ENCODE results near the gene PKD1. TPM values are rescaled to one million over a fixed set of nuclear protein-coding genes. Genes with fewer than 3 reads are reported as not detected.
"Not testable (repeated sequence)": the region's sequence is repeated elsewhere in the genome, so short reads cannot be mapped to it uniquely, and the experiment has no call there.

The PKD1 gene
- total and polyA plus RNA-seq, 9 donors: 63.3 to 183 (median 153) TPM

DNA sequence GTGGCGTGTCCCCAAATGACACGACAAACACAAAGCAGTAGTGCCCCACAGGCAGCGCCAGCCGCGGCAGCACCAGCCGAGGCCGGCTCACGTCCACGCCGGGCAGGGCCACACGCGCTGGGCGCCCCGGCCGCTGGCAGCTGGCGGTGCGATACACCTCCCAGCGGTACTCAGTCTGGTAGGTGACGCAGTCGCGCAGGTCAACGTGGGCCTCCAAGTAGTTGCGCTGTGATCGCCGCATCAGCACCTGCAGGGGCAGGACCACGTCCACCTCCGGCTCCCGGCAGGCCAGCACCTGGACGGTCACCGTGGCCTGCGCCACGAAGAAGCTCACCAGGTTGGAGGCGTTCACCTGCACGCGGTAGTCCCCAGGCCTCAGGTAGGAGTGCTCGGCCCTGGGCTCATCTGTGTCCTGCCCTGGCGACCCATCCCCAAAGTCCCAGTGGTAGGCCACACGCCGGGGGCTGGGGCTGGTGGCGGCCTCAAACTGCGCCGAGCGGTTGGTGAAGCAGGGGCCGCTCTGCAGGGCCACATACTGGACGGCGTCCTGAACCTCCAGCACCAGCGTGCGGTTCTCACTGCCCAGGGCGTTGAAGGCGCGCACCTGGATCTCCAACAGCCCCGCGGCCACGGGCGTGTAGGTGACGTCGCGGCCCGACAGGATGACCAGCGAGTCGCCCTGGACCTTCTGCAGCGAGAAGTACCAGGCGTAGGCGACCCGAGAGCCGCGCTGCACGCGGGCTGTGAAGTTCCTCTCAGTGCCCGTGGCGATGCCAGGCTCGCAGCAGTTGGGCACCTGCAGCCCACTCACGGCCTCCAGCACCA, 27.0 kb downstream of the PKD1 start:
- H3K36me3 ChIP-seq (ENCODE audit: control insufficient read depth, insufficient read depth, low read length): peaks cover 32% of the 10 kb centered on the region
- 93% methylated on average over 64 of the region's 73 CpGs for WGBS (ENCODE audit: insufficient coverage)
- not testable (repeated sequence) for H3K4me3 ChIP-seq (ENCODE audit: low read length); H3K4me1 ChIP-seq (ENCODE audit: control insufficient read depth, insufficient read depth, low read length); H3K27ac ChIP-seq (ENCODE audit: low read length); H3K27me3 ChIP-seq (ENCODE audit: control insufficient read depth, insufficient read depth, low read length); DNase-seq; H3K9me3 ChIP-seq (replicated peaks; ENCODE audit: control insufficient read depth, low read depth, low read length)

- peaks cover 32% of the 10 kb centered on the region for H3K36me3 ChIP-seq (ENCODE audit: control insufficient read depth, insufficient read depth, low read length)
Observed at GRCh38 chr16:2107791-2108125, 27.9 kb downstream of the PKD1 start.

DNA sequence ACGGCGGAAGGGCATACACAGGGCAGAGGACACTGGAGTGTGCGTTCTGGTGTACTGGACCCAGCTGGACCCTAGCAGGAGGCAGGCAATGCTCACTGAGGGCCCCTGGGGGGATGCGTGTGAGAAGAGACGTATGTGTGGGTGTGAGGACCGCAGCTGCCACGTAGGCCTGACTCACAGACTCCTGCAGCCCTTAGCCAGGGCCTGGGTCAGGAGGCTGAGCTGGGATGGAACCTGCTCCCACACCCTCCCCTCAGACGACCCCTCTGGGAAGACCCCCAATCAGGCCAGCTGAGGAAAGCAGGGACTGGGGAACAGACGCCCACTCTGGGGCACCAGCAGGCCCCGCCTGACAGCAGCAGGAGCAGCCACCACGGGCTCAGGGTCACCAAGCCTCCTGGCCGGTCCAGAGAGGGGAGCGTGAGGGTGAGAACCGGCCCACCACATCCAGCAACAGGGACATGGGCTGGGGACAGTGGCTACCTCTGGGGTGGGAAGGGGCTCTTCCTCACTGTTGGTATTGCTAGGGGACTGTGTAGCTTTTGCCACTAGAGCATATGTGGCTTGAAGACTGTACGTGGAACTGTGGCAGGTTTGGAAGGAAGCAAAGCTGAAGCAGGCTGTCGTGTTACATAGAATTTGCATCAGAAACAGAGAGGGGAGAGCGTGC, 28.4 kb downstream of the PKD1 start:
- peaks cover 33% of the 10 kb centered on the region for H3K36me3 ChIP-seq (ENCODE audit: control insufficient read depth, insufficient read depth, low read length)

More at GRCh38 chr16:2107791-2108125, 27.9 kb downstream of the PKD1 start:
- H3K4me3 ChIP-seq (ENCODE audit: low read length); H3K9me3 ChIP-seq (replicated peaks; ENCODE audit: control insufficient read depth, low read depth, low read length); H3K27ac ChIP-seq (ENCODE audit: low read length); DNase-seq; H3K4me1 ChIP-seq (ENCODE audit: control insufficient read depth, insufficient read depth, low read length); H3K27me3 ChIP-seq (ENCODE audit: control insufficient read depth, insufficient read depth, low read length): not testable (repeated sequence)
- 89% methylated on average over 14 of the region's 23 CpGs for WGBS (ENCODE audit: insufficient coverage)

DNA sequence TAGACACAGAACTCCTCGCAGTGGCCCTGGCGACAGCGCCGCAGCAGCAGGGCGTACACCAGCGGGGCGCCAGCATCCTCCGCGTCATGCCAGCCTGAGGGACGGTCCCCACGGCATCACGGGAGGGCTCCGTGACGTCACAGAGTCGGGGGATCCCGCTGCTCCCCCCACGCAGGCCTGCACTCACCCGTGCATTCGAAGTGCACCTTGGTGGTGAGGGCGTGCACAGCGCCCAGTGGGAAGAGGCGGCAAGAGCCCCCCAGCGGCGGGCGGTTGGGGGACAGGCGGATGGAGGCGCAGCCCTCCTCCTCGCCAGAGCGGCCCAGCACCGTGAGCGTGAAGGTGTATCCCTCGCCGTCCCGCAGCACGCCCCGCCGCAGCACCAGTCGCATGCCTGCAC, 29.5 kb downstream of the PKD1 start:
- not testable (repeated sequence) for H3K9me3 ChIP-seq (replicated peaks; ENCODE audit: control insufficient read depth, low read depth, low read length); H3K27me3 ChIP-seq (ENCODE audit: control insufficient read depth, insufficient read depth, low read length); H3K4me1 ChIP-seq (ENCODE audit: control insufficient read depth, insufficient read depth, low read length); H3K27ac ChIP-seq (ENCODE audit: low read length); H3K4me3 ChIP-seq (ENCODE audit: low read length); DNase-seq
- WGBS (ENCODE audit: insufficient coverage): 89% methylated on average over 21 of the region's 38 CpGs
- peaks cover 34% of the 10 kb centered on the region for H3K36me3 ChIP-seq (ENCODE audit: control insufficient read depth, insufficient read depth, low read length)

More for the DNA sequence above, 28.4 kb downstream of the PKD1 start:
- H3K27ac ChIP-seq (ENCODE audit: low read length); H3K4me3 ChIP-seq (ENCODE audit: low read length); DNase-seq; H3K27me3 ChIP-seq (ENCODE audit: control insufficient read depth, insufficient read depth, low read length); H3K9me3 ChIP-seq (replicated peaks; ENCODE audit: control insufficient read depth, low read depth, low read length); H3K4me1 ChIP-seq (ENCODE audit: control insufficient read depth, insufficient read depth, low read length): not testable (repeated sequence)
- 67% methylated on average over 3 of the region's 17 CpGs for WGBS (ENCODE audit: insufficient coverage)

GRCh38 chr16:2105769-2106168, 29.9 kb downstream of the PKD1 start:
- H3K36me3 ChIP-seq (ENCODE audit: control insufficient read depth, insufficient read depth, low read length): peaks cover 31% of the 10 kb centered on the region
- WGBS (ENCODE audit: insufficient coverage): 70% methylated on average over 9 of the region's 22 CpGs

GRCh38 chr16:2105291-2105690, 30.4 kb downstream of the PKD1 start:
- 82% methylated on average over 19 of the region's 21 CpGs for whole genome bisulfite sequencing (ENCODE audit: insufficient coverage)
- not testable (repeated sequence) for DNase-seq; H3K27me3 ChIP-seq (ENCODE audit: control insufficient read depth, insufficient read depth, low read length); H3K4me3 ChIP-seq (ENCODE audit: low read length); H3K4me1 ChIP-seq (ENCODE audit: control insufficient read depth, insufficient read depth, low read length); H3K27ac ChIP-seq (ENCODE audit: low read length); H3K9me3 ChIP-seq (replicated peaks; ENCODE audit: control insufficient read depth, low read depth, low read length)
- peaks cover 32% of the 10 kb centered on the region for H3K36me3 ChIP-seq (ENCODE audit: control insufficient read depth, insufficient read depth, low read length)

More at GRCh38 chr16:2105769-2106168, 29.9 kb downstream of the PKD1 start:
- not testable (repeated sequence) for H3K4me3 ChIP-seq (ENCODE audit: low read length); H3K27ac ChIP-seq (ENCODE audit: low read length); H3K4me1 ChIP-seq (ENCODE audit: control insufficient read depth, insufficient read depth, low read length); H3K9me3 ChIP-seq (replicated peaks; ENCODE audit: control insufficient read depth, low read depth, low read length); H3K27me3 ChIP-seq (ENCODE audit: control insufficient read depth, insufficient read depth, low read length); DNase-seq

GRCh38 chr16:2104464-2104863, 31.2 kb downstream of the PKD1 start:
- H3K36me3 ChIP-seq (ENCODE audit: control insufficient read depth, insufficient read depth, low read length): peaks cover 35% of the 10 kb centered on the region
- H3K27me3 ChIP-seq (ENCODE audit: control insufficient read depth, insufficient read depth, low read length); DNase-seq; H3K4me1 ChIP-seq (ENCODE audit: control insufficient read depth, insufficient read depth, low read length); H3K4me3 ChIP-seq (ENCODE audit: low read length); H3K9me3 ChIP-seq (replicated peaks; ENCODE audit: control insufficient read depth, low read depth, low read length); H3K27ac ChIP-seq (ENCODE audit: low read length): not testable (repeated sequence)
- 94% methylated on average over 5 of the region's 20 CpGs for WGBS (ENCODE audit: insufficient coverage)

DNA sequence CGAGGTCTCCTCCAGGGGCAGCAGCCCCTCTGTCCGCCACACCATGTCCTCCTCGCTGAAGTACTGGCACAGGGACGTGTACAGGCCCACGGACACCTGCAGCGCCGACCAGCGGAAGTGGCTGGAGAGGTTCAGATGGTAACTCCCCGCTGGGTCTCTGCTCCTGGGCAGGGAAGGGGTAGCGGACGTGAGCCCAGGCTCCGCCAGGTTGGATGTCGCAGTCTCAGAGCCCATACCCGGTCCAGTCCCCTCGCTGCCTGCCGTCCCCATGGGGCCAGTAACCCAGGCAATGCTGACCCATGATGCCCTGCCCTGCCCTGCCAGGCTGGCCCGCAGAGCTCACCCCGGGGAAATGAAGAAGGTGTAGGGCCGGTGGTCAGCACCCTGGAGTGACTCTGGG, 33.2 kb downstream of the PKD1 start:
- H3K27me3 ChIP-seq (ENCODE audit: control insufficient read depth, insufficient read depth, low read length): no peaks in the 10 kb centered on the region
- 89% methylated on average over 19 of the region's 19 CpGs for WGBS (ENCODE audit: insufficient coverage)
- H3K4me3 ChIP-seq (ENCODE audit: low read length): no peak overlapping the region
- no peaks in the 10 kb centered on the region for H3K9me3 ChIP-seq (replicated peaks; ENCODE audit: control insufficient read depth, low read depth, low read length)
- no peak overlapping the region for H3K27ac ChIP-seq (ENCODE audit: low read length)
- H3K4me1 ChIP-seq (ENCODE audit: control insufficient read depth, insufficient read depth, low read length): no peaks in the 10 kb centered on the region
- peaks cover 33% of the 10 kb centered on the region for H3K36me3 ChIP-seq (ENCODE audit: control insufficient read depth, insufficient read depth, low read length)
- DNase-seq: no peak

- H3K9me3 ChIP-seq (replicated peaks; ENCODE audit: control insufficient read depth, low read depth, low read length); DNase-seq; H3K27ac ChIP-seq (ENCODE audit: low read length); H3K27me3 ChIP-seq (ENCODE audit: control insufficient read depth, insufficient read depth, low read length); H3K4me1 ChIP-seq (ENCODE audit: control insufficient read depth, insufficient read depth, low read length); H3K4me3 ChIP-seq (ENCODE audit: low read length): not testable (repeated sequence)
- WGBS (ENCODE audit: insufficient coverage): 92% methylated on average over 5 of the region's 16 CpGs
- H3K36me3 ChIP-seq (ENCODE audit: control insufficient read depth, insufficient read depth, low read length): peaks cover 35% of the 10 kb centered on the region
Observed at GRCh38 chr16:2101581-2101980, 34.1 kb downstream of the PKD1 start.

GRCh38 chr16:2097689-2098088, 38.0 kb downstream of the PKD1 start:
- H3K27me3 ChIP-seq (ENCODE audit: control insufficient read depth, insufficient read depth, low read length); H3K27ac ChIP-seq (ENCODE audit: low read length); H3K9me3 ChIP-seq (replicated peaks; ENCODE audit: control insufficient read depth, low read depth, low read length); DNase-seq; H3K4me3 ChIP-seq (ENCODE audit: low read length); H3K4me1 ChIP-seq (ENCODE audit: control insufficient read depth, insufficient read depth, low read length): not testable (repeated sequence)
- WGBS (ENCODE audit: insufficient coverage): 93% methylated on average over 3 of the region's 14 CpGs
- peaks cover 63% of the 10 kb centered on the region for H3K36me3 ChIP-seq (ENCODE audit: control insufficient read depth, insufficient read depth, low read length)
